GM12892 (cell line): Measurements from ENCODE around the gene NR2C1.

Source experiments
- POLR2A ChIP-seq: IDR thresholded peaks from 2 replicates; pipeline ENCODE4 v1.6.1; 2011; ENCODE audit warnings: low read depth, low read length, control low read depth
- POLR2AphosphoS5 ChIP-seq: IDR thresholded peaks from 2 replicates; pipeline ENCODE4 v1.6.1; 2011; ENCODE audit warnings: low read depth, low read length, control low read depth
- TAF1 ChIP-seq: IDR thresholded peaks from 2 replicates; pipeline ENCODE4 v1.6.1; 2011; ENCODE audit warnings: low read depth, mild to moderate bottlenecking, control low read depth, low read length, borderline replicate concordance

- no peak for TF ChIP-seq POLR2AphosphoS5
- no peak for TF ChIP-seq POLR2A
- TF ChIP-seq TAF1: no peak
These were observed 32.1 kb upstream of the NR2C1 start for GRCh38 chr12:95105540-95105939.
